ENCODE results near the gene CDK19.

The CDK19 gene

DNA sequence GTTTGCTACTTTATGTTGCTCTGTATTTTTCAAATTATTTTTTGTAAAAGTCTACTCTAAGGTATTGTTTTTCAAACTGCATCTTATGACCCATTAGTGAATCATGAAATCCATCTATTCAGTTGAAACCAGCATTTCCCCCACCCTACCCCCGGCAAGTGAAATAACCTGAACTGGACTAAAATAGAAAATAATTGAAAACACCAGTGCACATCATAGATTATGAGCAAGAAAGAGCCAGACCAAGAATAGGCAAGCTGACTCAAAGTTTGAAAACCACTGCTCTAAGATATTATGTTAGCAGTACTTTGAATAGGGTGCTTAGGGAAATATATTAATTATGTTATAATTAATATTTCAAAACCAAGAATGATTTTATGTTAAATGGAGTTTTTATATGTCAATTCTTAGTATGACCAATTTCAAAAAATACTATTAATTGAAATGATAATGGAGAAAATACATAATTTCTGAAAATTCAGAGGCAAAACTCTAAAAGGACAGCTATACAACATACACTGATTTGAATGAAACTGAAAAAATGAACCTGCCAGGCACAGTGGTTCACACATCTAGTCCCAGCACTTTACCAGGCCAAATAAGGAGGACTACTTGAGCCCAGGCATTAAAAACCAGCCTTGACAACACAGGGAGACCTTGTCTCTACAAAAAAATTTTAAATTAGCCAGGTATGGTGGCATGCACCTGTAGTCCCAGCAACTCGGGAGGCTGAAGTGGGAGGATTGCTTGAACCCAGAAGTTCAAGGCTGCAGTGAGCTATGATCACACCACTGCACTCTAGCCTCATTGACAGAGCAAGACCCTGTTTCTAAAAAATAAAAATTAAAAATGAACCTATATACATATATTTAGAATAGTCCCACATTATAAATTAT lies 112.0 kb downstream of the CDK19 start:
- no peak for DNase-seq (ENCODE audit: low read depth)

DNA sequence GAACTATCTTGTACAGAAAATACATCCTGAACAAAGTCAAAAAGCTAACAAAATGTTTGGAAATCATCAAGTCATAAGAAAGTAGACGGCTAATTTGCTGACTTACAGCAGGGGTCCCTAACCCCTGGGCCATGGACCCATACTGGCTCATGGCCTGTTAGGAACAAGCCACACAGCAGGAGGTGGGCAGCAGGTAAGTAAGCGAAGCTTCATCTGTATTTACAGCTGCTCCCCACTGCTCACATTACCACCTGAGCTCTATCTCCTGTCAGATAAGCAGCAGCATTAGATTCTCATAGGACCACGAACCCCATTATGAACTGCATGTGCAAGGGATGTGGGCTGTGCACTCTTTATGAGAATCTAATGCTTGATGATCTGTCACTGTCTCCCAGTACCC lies 115.5 kb downstream of the CDK19 start:
- no peak for DNase-seq (ENCODE audit: low read depth)

GRCh38 chr6:110693994-110694393 lies 121.3 kb downstream of the CDK19 start:
- DNase-seq (ENCODE audit: low read depth), result no peak

GRCh38 chr6:110693296-110693695 lies 122.0 kb downstream of the CDK19 start:
- no peak for DNase-seq (ENCODE audit: low read depth)

- DNase-seq (ENCODE audit: low read depth), result no peak
These were observed 124.4 kb downstream of the CDK19 start for GRCh38 chr6:110690916-110691315.

GRCh38 chr6:110690106-110690654 lies 125.1 kb downstream of the CDK19 start:
- DNase-seq (ENCODE audit: low read depth), result no peak

DNA sequence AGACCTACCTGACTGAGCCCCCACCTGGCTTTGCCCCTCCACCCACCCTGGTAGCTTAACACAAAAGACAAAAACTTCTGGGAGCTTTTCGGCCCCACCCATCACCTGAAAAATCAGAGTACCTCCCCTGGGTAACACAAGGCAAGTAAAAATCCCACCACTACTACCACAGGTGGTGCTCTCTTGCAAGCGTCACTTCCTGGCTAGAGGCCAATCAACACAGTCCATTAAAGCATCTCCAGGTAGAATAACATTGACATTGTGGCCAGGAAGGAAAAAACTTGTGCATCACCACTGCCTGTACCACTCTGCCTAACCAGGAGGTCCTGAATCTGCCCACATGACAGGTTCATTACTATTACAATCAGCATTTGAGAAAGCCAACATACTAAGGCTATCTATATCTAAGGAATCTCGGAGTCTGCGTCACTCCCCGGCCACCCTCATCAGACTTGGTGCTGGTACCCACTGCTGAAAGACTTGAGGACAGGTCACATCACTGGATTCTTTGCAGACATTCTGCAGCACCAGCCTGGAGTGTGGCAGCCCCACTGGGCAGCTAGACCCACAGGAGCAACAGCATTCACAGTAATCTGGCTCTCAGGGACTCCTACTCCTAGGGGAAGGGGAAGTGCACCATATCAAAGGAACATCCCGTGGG lies 125.9 kb downstream of the CDK19 start:
- DNase-seq (ENCODE audit: low read depth), result no peak

DNA sequence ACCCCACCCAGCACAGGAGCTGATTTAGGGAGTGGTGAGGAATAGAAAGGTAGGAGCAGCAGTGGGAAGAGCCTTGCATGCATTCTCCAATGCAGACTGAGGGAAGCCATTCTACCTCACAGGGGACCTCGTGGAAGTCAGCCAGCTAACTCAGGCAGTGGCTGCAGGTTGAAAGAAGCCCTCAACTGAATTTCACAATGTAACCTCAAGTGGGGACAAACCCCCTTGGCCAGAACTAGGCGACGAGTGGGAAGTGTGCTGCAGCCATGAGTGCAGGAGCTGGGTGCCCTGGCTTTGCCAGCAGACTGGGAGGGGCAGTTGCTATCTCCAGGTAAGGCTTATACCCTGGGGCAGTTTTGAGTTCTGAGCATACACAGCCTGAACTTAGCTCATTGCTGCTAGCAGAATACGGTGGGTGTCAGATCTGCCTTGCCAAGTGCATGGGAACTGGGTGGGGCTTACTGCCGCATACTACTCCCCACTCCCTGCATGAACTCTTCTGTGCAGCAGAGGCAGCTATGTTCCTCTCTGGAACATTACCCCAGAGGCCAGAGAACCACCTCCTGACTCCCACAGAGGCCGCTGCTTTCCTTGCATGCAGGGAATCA lies 126.5 kb downstream of the CDK19 start:
- no peak for DNase-seq (ENCODE audit: low read depth)

GRCh38 chr6:110687326-110687725 lies 127.9 kb downstream of the CDK19 start:
- DNase-seq (ENCODE audit: low read depth), result no peak

- DNase-seq (ENCODE audit: low read depth), result no peak
These were observed 132.0 kb downstream of the CDK19 start for GRCh38 chr6:110683241-110683640.

DNA sequence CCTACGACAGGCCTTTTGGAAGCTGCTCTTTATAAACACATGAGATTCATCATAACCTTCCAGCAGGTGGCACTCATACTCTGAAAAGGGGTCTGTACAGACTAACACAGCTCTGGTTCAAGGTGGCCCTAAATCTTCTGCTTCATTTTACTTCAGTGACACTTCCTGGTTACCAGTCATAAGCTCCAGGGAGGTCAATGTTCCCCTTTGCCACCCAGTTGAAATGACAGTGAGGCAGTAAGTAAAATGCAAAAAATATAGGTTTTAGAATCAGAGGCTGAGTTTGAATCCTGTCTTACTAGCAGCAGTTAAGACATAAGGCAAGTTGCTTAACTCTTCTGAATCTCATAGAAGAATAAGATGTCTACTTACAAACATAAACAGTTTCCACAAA lies 132.8 kb downstream of the CDK19 start:
- DNase-seq (ENCODE audit: low read depth), result peak; percentile 44

GRCh38 chr6:110681543-110682459 lies 133.5 kb downstream of the CDK19 start:
- no peak for DNase-seq (ENCODE audit: low read depth)

- no peak for DNase-seq (ENCODE audit: low read depth)
These were observed 138.9 kb downstream of the CDK19 start for GRCh38 chr6:110676396-110676795.

DNA sequence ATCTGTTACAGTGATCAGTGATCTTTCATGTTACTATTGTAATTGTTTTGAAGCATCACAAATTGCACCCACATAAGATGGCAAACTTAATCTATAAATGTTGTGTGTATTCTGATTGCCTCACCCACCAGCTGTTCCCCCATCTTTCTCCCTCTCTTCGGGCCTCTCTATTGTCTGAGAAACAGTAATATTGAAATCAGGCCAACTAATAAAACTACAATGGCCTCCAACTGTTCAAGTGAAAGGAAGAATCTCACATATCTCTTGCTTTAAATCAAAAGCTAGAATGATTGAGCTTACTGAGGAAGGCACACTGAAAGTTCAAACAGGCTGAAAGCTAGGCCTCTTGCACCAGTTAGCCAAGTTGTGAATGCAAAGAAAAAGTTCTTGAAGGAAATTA lies 141.2 kb downstream of the CDK19 start:
- DNase-seq (ENCODE audit: low read depth), result no peak

GRCh38 chr6:110672122-110672521 lies 143.1 kb downstream of the CDK19 start:
- no peak for DNase-seq (ENCODE audit: low read depth)

DNA sequence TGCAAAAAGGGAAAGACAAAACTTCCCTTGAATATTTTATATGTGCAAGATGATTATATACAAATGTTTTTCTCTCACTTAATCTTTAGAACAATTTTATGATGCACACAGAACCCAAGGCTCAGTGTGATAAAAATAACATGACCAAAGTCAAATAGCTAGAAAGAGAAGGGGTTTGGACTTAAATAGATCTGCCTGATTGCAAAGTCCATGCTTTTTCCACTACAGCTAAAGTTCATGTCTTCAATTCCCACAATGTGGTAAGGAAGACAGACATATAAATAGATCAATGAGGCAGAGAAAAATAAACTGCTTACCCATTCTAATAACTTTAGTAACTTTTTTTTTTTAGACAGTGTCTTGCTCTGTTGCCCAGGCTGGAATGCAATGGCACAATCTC lies 143.8 kb downstream of the CDK19 start:
- DNase-seq (ENCODE audit: low read depth), result no peak

GRCh38 chr6:110665600-110665999 lies 149.7 kb downstream of the CDK19 start:
- DNase-seq (ENCODE audit: low read depth), result no peak

GRCh38 chr6:110664933-110665332 lies 150.3 kb downstream of the CDK19 start:
- no peak for DNase-seq (ENCODE audit: low read depth)

GRCh38 chr6:110662490-110663211 lies 152.6 kb downstream of the CDK19 start:
- DNase-seq (ENCODE audit: low read depth), result no peak

DNA sequence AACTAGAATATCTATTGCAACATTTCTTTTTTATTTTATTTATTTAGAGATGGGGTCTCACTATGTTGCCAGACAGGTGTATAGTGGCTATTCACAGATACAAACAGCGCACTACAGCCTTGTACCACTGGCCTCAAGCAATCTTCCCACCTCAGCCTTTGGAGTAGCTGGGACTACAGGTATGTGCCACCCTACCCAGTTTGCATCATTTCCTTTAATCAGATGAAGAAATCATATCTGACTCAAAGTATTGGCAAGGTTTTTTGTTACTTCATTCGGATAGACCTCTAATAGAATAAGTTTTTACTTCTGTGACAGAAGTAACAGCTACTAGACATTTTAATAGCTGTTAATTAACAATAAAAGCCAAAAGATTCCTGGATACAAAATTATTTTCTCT lies 153.9 kb downstream of the CDK19 start:
- DNase-seq (ENCODE audit: low read depth), result no peak

DNA sequence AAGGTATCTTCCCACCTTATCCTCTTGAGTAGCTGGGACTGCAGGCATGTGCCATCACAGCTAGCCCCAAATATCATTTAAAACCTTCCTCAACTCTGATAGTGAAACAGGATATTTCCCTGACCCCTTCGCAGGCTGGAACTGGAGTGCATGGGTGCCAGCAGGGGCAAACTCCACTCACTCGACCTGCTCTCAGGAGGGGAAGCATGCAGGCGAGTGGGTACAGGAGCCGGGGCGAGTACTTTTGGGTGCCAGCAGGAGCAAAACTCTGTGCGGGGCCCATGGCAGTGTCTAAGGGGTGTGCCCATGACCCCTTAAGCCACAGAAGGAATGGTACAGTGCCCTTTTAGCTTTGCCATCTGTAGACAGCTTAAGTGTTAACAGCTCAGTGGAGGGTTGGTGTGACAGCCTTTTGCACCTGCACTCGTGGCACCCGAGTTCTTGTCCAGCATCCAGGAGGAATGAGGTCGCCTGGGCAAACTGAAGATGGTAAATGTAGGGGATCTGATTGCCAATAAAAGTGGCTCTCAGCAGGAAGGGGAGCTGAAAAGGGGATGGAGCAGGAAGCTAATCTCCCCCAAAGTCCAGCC lies 155.1 kb downstream of the CDK19 start:
- no peak for DNase-seq (ENCODE audit: low read depth)
